WTC11 (cell line): ENCODE results near the gene LDB3.

ENCODE experiments used
- JUN ChIP-seq: sonication (generic); formaldehyde crosslinking; IDR thresholded peaks from 2 replicates; pipeline ENCODE4 v1.8.0; 2023; ENCODE audit warnings: mild to moderate bottlenecking, missing genetic modification reagents
- NR3C1 ChIP-seq: sonication (generic); formaldehyde crosslinking; conservative IDR thresholded peaks from 2 replicates; pipeline ENCODE4 v1.8.1; 2023; ENCODE audit warnings: low read depth, mild to moderate bottlenecking, missing genetic modification reagents
- TCF7 ChIP-seq: sonication (generic); formaldehyde crosslinking; IDR thresholded peaks from 2 replicates; pipeline ENCODE4 v1.8.0; 2022; ENCODE audit warnings: mild to moderate bottlenecking, low read depth, missing genetic modification reagents, moderate library complexity
- TEAD4 ChIP-seq: sonication (generic); formaldehyde crosslinking; IDR thresholded peaks from 2 replicates; pipeline ENCODE4 v1.8.0; 2022; ENCODE audit warnings: mild to moderate bottlenecking, missing genetic modification reagents
- TP53 ChIP-seq: sonication (generic); formaldehyde crosslinking; IDR thresholded peaks from 2 replicates; pipeline ENCODE4 v1.8.1; 2023; ENCODE audit warnings: mild to moderate bottlenecking, missing genetic modification reagents
- ZNF138 ChIP-seq: sonication (generic); formaldehyde crosslinking; conservative IDR thresholded peaks from 2 replicates; pipeline ENCODE4 v1.8.1; 2022; ENCODE audit warnings: mild to moderate bottlenecking, moderate library complexity, missing genetic modification reagents
- ZNF263 ChIP-seq: sonication (generic); formaldehyde crosslinking; IDR thresholded peaks from 2 replicates; pipeline ENCODE4 v1.8.1; 2022; ENCODE audit warnings: low read depth, mild to moderate bottlenecking, moderate library complexity, missing genetic modification reagents
- TF ChIP-seq, protein P1 (sequence below): fragments of 200-600 bp; IDR thresholded peaks from 2 replicates; pipeline ENCODE4 v1.8.0; 2022; ENCODE audit warnings: antibody characterized with exemption
- TF ChIP-seq, protein P2 (sequence below): sonication (generic); formaldehyde crosslinking; IDR thresholded peaks from 2 replicates; pipeline ENCODE4 v1.8.1; 2022; ENCODE audit warnings: low read depth, missing genetic modification reagents, borderline replicate concordance

DNA sequence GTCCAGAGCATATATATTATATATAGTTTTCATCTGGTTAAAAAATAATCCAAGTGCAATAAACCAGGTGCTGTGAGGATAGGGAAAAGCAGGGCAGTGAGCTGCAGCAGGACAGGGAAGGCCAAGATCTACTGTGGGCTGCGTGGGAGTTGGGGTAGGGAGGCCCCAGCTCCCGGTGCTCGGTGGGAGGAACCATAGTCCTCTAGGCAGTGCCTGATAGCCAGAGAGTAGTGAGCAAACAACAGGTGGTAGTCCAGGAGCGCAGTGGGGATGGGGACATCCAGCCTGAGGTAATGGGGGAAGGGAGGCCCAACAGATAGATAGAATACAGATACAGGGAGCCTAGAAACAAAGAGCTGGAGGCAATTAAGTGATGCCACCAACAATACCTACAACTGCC, 84.0 kb downstream of the LDB3 start:
- TF ChIP-seq, protein P1, sequence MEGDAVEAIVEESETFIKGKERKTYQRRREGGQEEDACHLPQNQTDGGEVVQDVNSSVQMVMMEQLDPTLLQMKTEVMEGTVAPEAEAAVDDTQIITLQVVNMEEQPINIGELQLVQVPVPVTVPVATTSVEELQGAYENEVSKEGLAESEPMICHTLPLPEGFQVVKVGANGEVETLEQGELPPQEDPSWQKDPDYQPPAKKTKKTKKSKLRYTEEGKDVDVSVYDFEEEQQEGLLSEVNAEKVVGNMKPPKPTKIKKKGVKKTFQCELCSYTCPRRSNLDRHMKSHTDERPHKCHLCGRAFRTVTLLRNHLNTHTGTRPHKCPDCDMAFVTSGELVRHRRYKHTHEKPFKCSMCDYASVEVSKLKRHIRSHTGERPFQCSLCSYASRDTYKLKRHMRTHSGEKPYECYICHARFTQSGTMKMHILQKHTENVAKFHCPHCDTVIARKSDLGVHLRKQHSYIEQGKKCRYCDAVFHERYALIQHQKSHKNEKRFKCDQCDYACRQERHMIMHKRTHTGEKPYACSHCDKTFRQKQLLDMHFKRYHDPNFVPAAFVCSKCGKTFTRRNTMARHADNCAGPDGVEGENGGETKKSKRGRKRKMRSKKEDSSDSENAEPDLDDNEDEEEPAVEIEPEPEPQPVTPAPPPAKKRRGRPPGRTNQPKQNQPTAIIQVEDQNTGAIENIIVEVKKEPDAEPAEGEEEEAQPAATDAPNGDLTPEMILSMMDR: no peak
- TF ChIP-seq TCF7 (CRISPR knock-in tag) (no peak), ZNF138 (CRISPR knock-in tag) (no peak), TP53 (CRISPR knock-in tag) (no peak), JUN (CRISPR knock-in tag) (no peak), TEAD4 (CRISPR knock-in tag) (no peak), NR3C1 (no peak), ZNF263 (CRISPR knock-in tag) (no peak)
- TF ChIP-seq, protein P2, sequence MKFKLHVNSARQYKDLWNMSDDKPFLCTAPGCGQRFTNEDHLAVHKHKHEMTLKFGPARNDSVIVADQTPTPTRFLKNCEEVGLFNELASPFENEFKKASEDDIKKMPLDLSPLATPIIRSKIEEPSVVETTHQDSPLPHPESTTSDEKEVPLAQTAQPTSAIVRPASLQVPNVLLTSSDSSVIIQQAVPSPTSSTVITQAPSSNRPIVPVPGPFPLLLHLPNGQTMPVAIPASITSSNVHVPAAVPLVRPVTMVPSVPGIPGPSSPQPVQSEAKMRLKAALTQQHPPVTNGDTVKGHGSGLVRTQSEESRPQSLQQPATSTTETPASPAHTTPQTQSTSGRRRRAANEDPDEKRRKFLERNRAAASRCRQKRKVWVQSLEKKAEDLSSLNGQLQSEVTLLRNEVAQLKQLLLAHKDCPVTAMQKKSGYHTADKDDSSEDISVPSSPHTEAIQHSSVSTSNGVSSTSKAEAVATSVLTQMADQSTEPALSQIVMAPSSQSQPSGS (CRISPR knock-in tag): no peak
